HepG2 (cell line): ENCODE measurements around the gene POLR3E. TPM values are rescaled to one million over a fixed set of nuclear protein-coding genes. Genes with fewer than 3 reads are reported as not detected.

Source experiments
- AGO1 ChIP-seq: fragments of 200-400 bp; formaldehyde crosslinking; IDR thresholded peaks from 2 replicates; pipeline ENCODE4 v1.6.1; 2017; ENCODE audit warnings: mild to moderate bottlenecking, low read depth, low read length, moderate library complexity; ENCODE audit not compliant: poor library complexity, severe bottlenecking
- FOSL1 ChIP-seq: sonication (generic); formaldehyde crosslinking; IDR thresholded peaks from 2 replicates; pipeline ENCODE4 v1.9.0; 2021; ENCODE audit warnings: missing genetic modification reagents, borderline replicate concordance
- GLI4 ChIP-seq: sonication (generic); formaldehyde crosslinking; IDR thresholded peaks from 2 replicates; pipeline ENCODE4 v1.5.1; 2020; ENCODE audit warnings: missing genetic modification reagents, mild to moderate bottlenecking, moderate library complexity, borderline replicate concordance
- HDAC1 ChIP-seq: sonication (generic); formaldehyde crosslinking; IDR thresholded peaks from 2 replicates; pipeline ENCODE4 v1.5.1; 2020; ENCODE audit warnings: mild to moderate bottlenecking, missing genetic modification reagents
- HMG20B ChIP-seq: conservative IDR thresholded peaks from 2 replicates; pipeline ENCODE4 v1.6.1; 2016; ENCODE audit warnings: missing genetic modification reagents, missing compliant biosample characterization
- HNRNPLL ChIP-seq: fragments of 200-400 bp; formaldehyde crosslinking; IDR thresholded peaks from 2 replicates; pipeline ENCODE4 v1.6.1; 2017; ENCODE audit warnings: mild to moderate bottlenecking, low read depth, low read length; ENCODE audit not compliant: poor library complexity, severe bottlenecking
- ISL2 ChIP-seq: sonication (generic); formaldehyde crosslinking; IDR thresholded peaks from 2 replicates; pipeline ENCODE4 v1.5.0; 2020; ENCODE audit warnings: missing genetic modification reagents
- KLF15 ChIP-seq: sonication (generic); formaldehyde crosslinking; IDR thresholded peaks from 2 replicates; pipeline ENCODE4 v1.8.1; 2023; ENCODE audit warnings: borderline replicate concordance, mild to moderate bottlenecking, inconsistent platforms, missing genetic modification reagents, mixed read lengths
- KMT2B ChIP-seq: IDR thresholded peaks from 2 replicates; pipeline ENCODE4 v1.6.1; 2016; ENCODE audit warnings: missing genetic modification reagents, missing compliant biosample characterization
- MTA3 ChIP-seq: sonication (generic); formaldehyde crosslinking; IDR thresholded peaks from 2 replicates; pipeline ENCODE4 v1.4.0; 2020; ENCODE audit warnings: missing genetic modification reagents
- NFKBIZ ChIP-seq: IDR thresholded peaks from 2 replicates; pipeline ENCODE4 v1.6.1; 2018; ENCODE audit warnings: missing genetic modification reagents, missing compliant biosample characterization
- ONECUT2 ChIP-seq: sonication (generic); formaldehyde crosslinking; IDR thresholded peaks from 2 replicates; pipeline ENCODE4 v1.4.0; 2020; ENCODE audit warnings: missing genetic modification reagents
- PRDM15 ChIP-seq: sonication (generic); formaldehyde crosslinking; IDR thresholded peaks from 2 replicates; pipeline ENCODE4 v1.4.0; 2020; ENCODE audit warnings: missing genetic modification reagents
- PTBP1 ChIP-seq: fragments of 200-400 bp; formaldehyde crosslinking; IDR thresholded peaks from 2 replicates; pipeline ENCODE4 v1.6.1; 2018; ENCODE audit warnings: low read length, low read depth; ENCODE audit not compliant: poor library complexity, severe bottlenecking
- SATB2 ChIP-seq: sonication (generic); formaldehyde crosslinking; IDR thresholded peaks from 2 replicates; pipeline ENCODE4 v1.5.0; 2020; ENCODE audit warnings: missing genetic modification reagents
- TARDBP ChIP-seq: sonication (generic); formaldehyde crosslinking; IDR thresholded peaks from 2 replicates; pipeline ENCODE4 v1.8.0; 2022; ENCODE audit warnings: mild to moderate bottlenecking, missing genetic modification reagents
- TCF7L2 ChIP-seq: IDR thresholded peaks from 2 replicates; pipeline ENCODE4 v1.6.1; 2011; ENCODE audit warnings: mild to moderate bottlenecking, low read depth, low read length, moderate library complexity
- TP53 ChIP-seq: sonication (generic); formaldehyde crosslinking; conservative IDR thresholded peaks from 2 replicates; pipeline ENCODE4 v1.4.0; 2020; ENCODE audit warnings: missing genetic modification reagents
- YEATS4 ChIP-seq: sonication (generic); formaldehyde crosslinking; IDR thresholded peaks from 2 replicates; pipeline ENCODE4 v1.4.0; 2020; ENCODE audit warnings: missing genetic modification reagents, borderline replicate concordance
- ZBTB1 ChIP-seq: sonication (generic); formaldehyde crosslinking; IDR thresholded peaks from 2 replicates; pipeline ENCODE4 v1.4.0; 2020; ENCODE audit warnings: missing genetic modification reagents, borderline replicate concordance
- ZBTB21 ChIP-seq: sonication (generic); formaldehyde crosslinking; IDR thresholded peaks from 2 replicates; pipeline ENCODE4 v1.4.0; 2020; ENCODE audit warnings: missing genetic modification reagents
- ZKSCAN1 ChIP-seq: fragments of 150-350 bp; IDR thresholded peaks from 2 replicates; pipeline ENCODE4 v1.6.1; 2014; ENCODE audit warnings: low read length
- ZNF292 ChIP-seq: sonication (generic); formaldehyde crosslinking; IDR thresholded peaks from 2 replicates; pipeline ENCODE4 v1.8.1; 2022; ENCODE audit warnings: mild to moderate bottlenecking, low read depth, missing genetic modification reagents, borderline replicate concordance
- ZNF430 ChIP-seq: sonication (generic); formaldehyde crosslinking; IDR thresholded peaks from 2 replicates; pipeline ENCODE4 v1.9.0; 2021; ENCODE audit warnings: mild to moderate bottlenecking, missing genetic modification reagents
- ZNF44 ChIP-seq: sonication (generic); formaldehyde crosslinking; IDR thresholded peaks from 2 replicates; pipeline ENCODE4 v1.5.1; 2020; ENCODE audit warnings: mild to moderate bottlenecking, missing genetic modification reagents
- ZNF547 ChIP-seq: sonication (generic); formaldehyde crosslinking; IDR thresholded peaks from 2 replicates; pipeline ENCODE4 v1.5.1; 2020; ENCODE audit warnings: mild to moderate bottlenecking, missing genetic modification reagents
- ZNF619 ChIP-seq: sonication (generic); formaldehyde crosslinking; IDR thresholded peaks from 2 replicates; pipeline ENCODE4 v1.4.0; 2020; ENCODE audit warnings: mild to moderate bottlenecking, missing genetic modification reagents
- ZNF883 ChIP-seq: sonication (generic); formaldehyde crosslinking; IDR thresholded peaks from 2 replicates; pipeline ENCODE4 v1.5.1; 2020; ENCODE audit warnings: mild to moderate bottlenecking, missing genetic modification reagents; ENCODE audit errors: not compliant biosample characterization
- ZSCAN30 ChIP-seq: sonication (generic); formaldehyde crosslinking; IDR thresholded peaks from 2 replicates; pipeline ENCODE4 v1.5.0; 2020; ENCODE audit warnings: mild to moderate bottlenecking, missing genetic modification reagents
- polyA plus RNA-seq, 8 experiments: library from polyadenylated mRNA; depleted of rRNA in 3 of 8; stranded (reverse) in 7 of 8; unstranded in 1 of 8; fragments of >200 nt; fragmentation: Illumina TruSeq in 4 of 8; extraction: Trizol in 4 of 8; gene quantifications; 2 replicates each; pipeline versions ENCODE4 v1.2.1 to v1.2.3, GENCODE V29; 2011 to 2016; ENCODE audit warnings: low read depth in 4 of 8, missing spikeins in 1 of 8, mixed read lengths in 1 of 8; ENCODE audit not compliant: insufficient read depth in 1 of 8
- total RNA-seq, 5 experiments: library from RNA; depleted of rRNA; stranded (reverse); fragments of >200 nt; fragmentation: Illumina TruSeq; extraction: Trizol; gene quantifications; 2 replicates each; pipeline ENCODE4 v1.2.3, GENCODE V29; 2016; ENCODE audit warnings: low read depth in 1 of 5

Gene POLR3E
- total and polyA plus RNA-seq, 2 of the 13 experiments (the other 11 are each of a cell fraction or from before 2014, with no cell fraction given), result 135 to 262 TPM

GRCh38 chr16:22353933-22354541 is 56.8 kb downstream of the POLR3E start (continued):
- no peak for TF ChIP-seq ZSCAN30 (CRISPR knock-in tag)
- TF ChIP-seq YEATS4 (CRISPR knock-in tag), result no peak
- no peak for TF ChIP-seq PRDM15 (CRISPR knock-in tag)
- TF ChIP-seq ONECUT2 (CRISPR knock-in tag), result peak; percentile 49; the same call in 1 of the 2 replicates
- no peak for TF ChIP-seq KMT2B (CRISPR knock-in tag)
- no peak for TF ChIP-seq ZBTB1 (CRISPR knock-in tag)
- no peak for TF ChIP-seq GLI4
- TF ChIP-seq MTA3, result no peak
- TF ChIP-seq ZNF883 (CRISPR knock-in tag), result no peak
- peak; percentile 62; the same call in 1 of the 2 replicates for TF ChIP-seq ZNF44
- TF ChIP-seq ZNF430, result 0 out of 2 replicates have a peak, but pooled peaks have one; percentile 8
- no peak for TF ChIP-seq TP53
- TF ChIP-seq ZNF547 (CRISPR knock-in tag), result no peak
- TF ChIP-seq ZNF292, result peak; percentile 48; the same call in 1 of the 2 replicates
- no peak; the same call in 1 of the 2 replicates for TF ChIP-seq HDAC1 (CRISPR knock-in tag)
- no peak for TF ChIP-seq KLF15 (CRISPR knock-in tag)
- no peak for TF ChIP-seq ZNF619 (CRISPR knock-in tag)
- TF ChIP-seq ISL2, result peak; percentile 23; the same call in 1 of the 2 replicates
- no peak for TF ChIP-seq ZBTB21 (CRISPR knock-in tag)
- TF ChIP-seq HNRNPLL, result no peak
- TF ChIP-seq SATB2, result no peak
- no peak for TF ChIP-seq AGO1
- no peak for TF ChIP-seq NFKBIZ (CRISPR knock-in tag)
- no peak for TF ChIP-seq TCF7L2
- no peak for TF ChIP-seq ZKSCAN1
- peak; percentile 55; the same call in 1 of the 2 replicates for TF ChIP-seq TARDBP
- TF ChIP-seq PTBP1, result no peak
- TF ChIP-seq FOSL1 (CRISPR knock-in tag), result no peak
- no peak for TF ChIP-seq HMG20B
